Thyroid gland (tissue), 4 donors: ENCODE data around the gene USP37.

Experiments
- CTCF ChIP-seq, 6 experiments: fragments of 200-600 bp in 3 of 6; fragments of 450-650 bp in 3 of 6; sonication (generic) in 3 of 6; IDR thresholded peaks; one replicate each; pipeline ENCODE4 v1.5.1; 2016 to 2019; ENCODE audit warnings: antibody characterized with exemption in 6 of 6, mild to moderate bottlenecking in 2 of 6, inconsistent platforms in 1 of 6, moderate library complexity in 1 of 6
- POLR2A ChIP-seq, 2 donors: fragments of 450-650 bp; IDR thresholded peaks; one replicate each; pipeline ENCODE4 v1.6.1; 2017; ENCODE audit warnings: antibody characterized with exemption in 2 of 2, mild to moderate bottlenecking in 2 of 2, moderate library complexity in 1 of 2

GRCh38 chr2:218477247-218477646 lies 90.9 kb downstream of the USP37 start:
- no peak for TF ChIP-seq CTCF (IDR thresholded peaks at IDR 0.05)
- TF ChIP-seq POLR2A (IDR thresholded peaks at IDR 0.05), result no peak
